AG08396 (cell line): ENCODE results near the gene CDH13.

Experiments
- DNase-seq: peaks from one replicate; pipeline ENCODE4 v3.0.0; 2012; ENCODE audit warnings: low spot score, mixed read lengths

Gene CDH13

GRCh38 chr16:82750068-82750467 lies 123.3 kb downstream of the CDH13 start:
- DNase-seq: no peak

GRCh38 chr16:82751020-82751419 lies 124.3 kb downstream of the CDH13 start:
- DNase-seq: no peak

- no peak for DNase-seq
These were observed 125.4 kb downstream of the CDH13 start for GRCh38 chr16:82752172-82752571.

- DNase-seq: no peak
These were observed 127.1 kb downstream of the CDH13 start for GRCh38 chr16:82753821-82754220.

GRCh38 chr16:82754716-82755513 lies 128.1 kb downstream of the CDH13 start:
- no peak for DNase-seq

- DNase-seq: no peak
These were observed 129.0 kb downstream of the CDH13 start for GRCh38 chr16:82755570-82756282.

GRCh38 chr16:82756283-82756599 lies 129.5 kb downstream of the CDH13 start:
- no peak for DNase-seq

GRCh38 chr16:82758406-82758805 lies 131.6 kb downstream of the CDH13 start:
- no peak for DNase-seq

- DNase-seq: no peak
These were observed 132.1 kb downstream of the CDH13 start for GRCh38 chr16:82758904-82759303.

GRCh38 chr16:82761236-82761635 lies 134.5 kb downstream of the CDH13 start:
- peak; percentile 21 for DNase-seq

GRCh38 chr16:82761858-82762257 lies 135.1 kb downstream of the CDH13 start:
- no peak for DNase-seq

GRCh38 chr16:82763371-82763770 lies 136.6 kb downstream of the CDH13 start:
- no peak for DNase-seq

GRCh38 chr16:82767198-82767597 lies 140.4 kb downstream of the CDH13 start:
- DNase-seq: no peak

GRCh38 chr16:82767808-82768207 lies 141.0 kb downstream of the CDH13 start:
- no peak for DNase-seq

GRCh38 chr16:82769845-82770244 lies 143.1 kb downstream of the CDH13 start:
- no peak for DNase-seq

GRCh38 chr16:82772215-82772614 lies 145.4 kb downstream of the CDH13 start:
- DNase-seq: no peak

- DNase-seq: no peak
These were observed 146.2 kb downstream of the CDH13 start for GRCh38 chr16:82773018-82773417.

GRCh38 chr16:82776470-82777146 lies 149.8 kb downstream of the CDH13 start:
- DNase-seq: no peak

GRCh38 chr16:82782715-82783251 lies 156.0 kb downstream of the CDH13 start:
- no peak for DNase-seq

GRCh38 chr16:82783933-82784572 lies 157.3 kb downstream of the CDH13 start:
- no peak for DNase-seq

- no peak for DNase-seq
These were observed 157.8 kb downstream of the CDH13 start for GRCh38 chr16:82784573-82784968.

- DNase-seq: no peak
These were observed 161.5 kb downstream of the CDH13 start for GRCh38 chr16:82788225-82788624.
